ENCODE data around the gene ITPR3.

ITPR3 gene

DNA sequence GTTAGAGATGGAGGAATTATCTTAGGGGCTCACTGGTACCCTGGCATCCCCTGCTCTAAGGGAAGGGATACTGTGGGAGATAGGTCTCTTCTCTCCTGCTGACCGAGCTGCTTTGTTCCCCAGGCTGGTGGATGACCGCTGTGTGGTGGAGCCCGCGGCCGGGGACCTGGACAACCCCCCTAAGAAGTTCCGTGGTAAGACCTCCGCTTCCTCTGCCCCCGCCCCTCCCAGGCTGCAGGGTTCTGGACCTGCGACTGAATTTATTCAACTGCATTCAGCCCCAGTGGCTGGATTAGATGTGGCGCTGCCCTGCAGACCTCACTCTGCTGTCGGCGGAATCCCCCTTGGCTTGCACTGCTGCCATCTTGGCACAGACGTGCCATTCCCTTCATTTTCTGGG is 19.2 kb downstream of the ITPR3 start:
- no peak for DNase-seq

DNA sequence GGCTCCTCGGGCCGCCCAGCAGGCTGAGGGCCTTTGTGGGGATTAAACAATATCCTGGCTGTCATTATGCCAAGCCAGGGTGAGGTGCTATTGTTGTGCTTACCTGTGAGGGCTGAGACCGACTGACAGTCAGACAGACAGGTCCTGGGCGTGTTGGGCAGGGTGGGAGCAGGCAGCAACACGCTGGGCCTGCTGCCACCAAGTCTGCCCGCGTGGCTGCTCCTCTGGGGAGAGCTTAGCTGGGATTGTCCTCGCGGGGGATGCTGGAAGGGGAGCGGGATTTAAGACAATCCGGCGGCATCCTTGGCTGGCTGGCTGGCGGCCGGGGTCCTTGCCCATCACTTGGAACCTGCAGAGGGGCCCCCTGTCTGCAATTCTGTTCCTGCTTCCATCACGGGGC is 20.0 kb downstream of the ITPR3 start:
- DNase-seq: no peak

DNA sequence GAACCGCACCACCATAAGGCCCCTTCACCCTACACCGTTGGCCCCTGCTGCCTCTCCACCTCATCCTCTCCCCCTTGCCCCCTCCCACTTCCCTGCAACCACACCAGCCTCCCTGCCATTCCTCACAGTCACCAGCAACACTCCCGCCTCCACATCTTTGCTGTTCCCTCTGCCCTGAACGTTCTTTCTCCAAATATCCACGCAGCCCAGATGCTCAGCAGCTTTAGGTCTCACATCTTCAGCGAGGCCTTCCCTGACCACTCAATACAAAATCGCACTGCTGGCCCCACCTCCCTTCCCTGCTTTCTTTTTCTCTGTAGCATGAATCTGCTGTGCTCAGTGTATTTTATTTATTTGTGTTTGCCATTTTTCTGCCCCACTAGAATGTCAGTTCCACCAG is 20.5 kb downstream of the ITPR3 start:
- no peak for DNase-seq

DNA sequence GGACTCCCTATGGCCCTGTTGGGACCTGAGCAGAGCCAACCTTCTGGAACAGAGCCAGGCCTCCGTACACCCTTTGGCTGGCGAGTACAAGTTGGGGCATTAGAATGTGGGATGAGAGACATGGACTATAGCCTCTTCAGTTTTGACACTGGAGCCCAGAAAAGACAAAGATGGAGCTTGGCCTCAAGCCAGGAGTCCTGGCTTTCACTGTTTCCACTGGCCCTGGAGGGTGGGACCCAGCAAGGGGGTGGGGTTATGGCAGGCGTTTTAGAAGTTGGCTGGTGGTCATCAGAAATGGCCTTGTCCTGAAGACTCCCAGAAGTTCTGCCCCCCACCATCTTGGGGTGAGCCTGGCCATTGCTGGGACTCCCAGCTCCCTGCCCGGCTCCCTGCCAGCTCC is 21.8 kb downstream of the ITPR3 start:
- no peak for DNase-seq

DNA sequence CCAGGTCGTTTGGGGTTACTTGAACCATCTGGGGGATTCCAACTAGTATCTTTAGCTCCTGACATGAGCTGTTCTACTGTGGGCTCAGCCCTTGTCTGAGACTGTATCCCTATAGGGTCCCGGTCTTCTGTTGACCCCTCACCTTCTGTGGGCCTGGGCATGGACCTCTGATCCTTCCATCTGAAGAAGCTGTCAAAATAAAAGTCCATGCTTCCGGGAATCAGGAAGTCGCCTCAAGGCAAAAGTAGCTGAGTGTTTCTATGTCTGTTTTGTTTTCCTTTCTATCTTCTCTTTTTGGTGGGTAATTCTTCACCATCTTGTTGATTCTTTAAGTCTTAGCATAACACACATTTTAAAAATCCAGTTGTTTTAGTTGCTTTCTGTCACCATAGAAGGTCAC is 30.3 kb downstream of the ITPR3 start:
- no peak for DNase-seq

DNA sequence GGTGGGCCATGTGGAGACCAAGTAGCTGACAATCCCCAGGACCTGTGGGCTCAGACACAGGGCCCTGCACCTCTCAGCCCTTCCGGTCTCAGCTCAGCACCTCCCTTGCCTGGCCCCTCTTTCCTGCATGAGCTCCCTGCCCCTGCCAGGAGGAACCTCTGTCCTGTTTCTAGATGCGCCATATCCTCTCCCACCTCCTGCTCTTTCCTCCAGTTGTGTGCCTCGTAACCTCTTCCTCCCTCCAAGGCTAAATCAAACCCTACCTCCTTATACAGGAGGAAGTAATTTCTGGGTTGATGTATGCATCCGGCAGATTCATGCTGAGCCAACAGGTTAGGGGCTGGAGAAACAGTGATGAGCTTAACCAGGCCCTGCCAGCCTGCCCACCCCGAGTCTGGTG is 30.9 kb downstream of the ITPR3 start:
- no peak for DNase-seq

DNA sequence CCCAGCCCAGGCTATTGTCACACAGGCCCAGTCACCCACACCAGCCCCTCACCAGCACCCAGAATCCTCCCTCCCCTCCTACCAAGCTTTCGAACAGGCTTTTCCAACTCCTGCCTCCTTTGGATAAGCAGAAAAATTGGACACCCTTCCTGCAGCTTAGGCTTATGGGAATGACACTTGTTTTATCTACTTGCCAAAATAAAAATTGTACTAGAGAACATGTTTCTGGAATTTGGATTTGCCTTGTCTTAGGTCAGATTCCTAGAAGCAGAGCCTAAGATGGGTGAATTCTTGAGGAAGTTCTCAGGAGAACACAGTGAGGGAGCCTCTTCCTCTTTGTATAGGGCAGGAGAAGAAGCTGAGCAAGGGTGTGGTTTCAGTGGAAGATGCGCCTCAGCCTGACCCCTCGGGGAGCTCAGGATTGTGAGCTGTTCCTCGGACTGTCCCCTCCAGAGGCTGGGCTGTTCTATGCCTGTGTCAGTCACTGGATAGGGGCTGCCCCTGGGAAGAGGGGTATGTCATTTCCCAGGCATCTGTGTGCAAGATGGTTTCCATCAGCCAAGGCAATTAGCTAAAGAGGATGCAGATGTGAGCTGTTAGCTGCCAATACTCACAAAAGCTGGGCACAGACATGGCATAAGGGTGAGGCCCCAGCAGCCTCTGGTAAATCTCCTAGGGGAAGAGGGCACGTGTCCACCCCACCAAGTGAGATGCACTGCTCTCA is 33.9 kb downstream of the ITPR3 start:
- DNase-seq: no peak

DNA sequence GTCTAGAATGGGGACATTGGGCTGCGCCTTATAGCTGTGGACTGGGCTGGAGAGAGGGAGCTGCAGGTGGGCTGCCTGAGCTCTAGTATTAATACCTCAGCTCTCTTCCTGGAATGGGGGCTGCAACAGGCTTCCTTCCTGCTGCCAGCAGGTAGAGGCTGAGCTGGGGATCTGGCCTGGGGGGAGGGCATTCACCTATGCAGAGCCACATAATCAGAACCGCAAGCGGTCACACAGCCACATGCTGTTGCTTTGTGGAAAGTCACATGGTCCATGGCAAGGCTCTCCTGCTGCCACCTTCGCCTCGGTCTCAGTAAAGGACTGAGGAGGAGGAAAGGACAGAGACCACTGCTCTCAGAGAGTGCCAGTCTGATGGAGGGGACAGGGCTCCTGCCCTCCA is 35.7 kb downstream of the ITPR3 start:
- no peak for DNase-seq

DNA sequence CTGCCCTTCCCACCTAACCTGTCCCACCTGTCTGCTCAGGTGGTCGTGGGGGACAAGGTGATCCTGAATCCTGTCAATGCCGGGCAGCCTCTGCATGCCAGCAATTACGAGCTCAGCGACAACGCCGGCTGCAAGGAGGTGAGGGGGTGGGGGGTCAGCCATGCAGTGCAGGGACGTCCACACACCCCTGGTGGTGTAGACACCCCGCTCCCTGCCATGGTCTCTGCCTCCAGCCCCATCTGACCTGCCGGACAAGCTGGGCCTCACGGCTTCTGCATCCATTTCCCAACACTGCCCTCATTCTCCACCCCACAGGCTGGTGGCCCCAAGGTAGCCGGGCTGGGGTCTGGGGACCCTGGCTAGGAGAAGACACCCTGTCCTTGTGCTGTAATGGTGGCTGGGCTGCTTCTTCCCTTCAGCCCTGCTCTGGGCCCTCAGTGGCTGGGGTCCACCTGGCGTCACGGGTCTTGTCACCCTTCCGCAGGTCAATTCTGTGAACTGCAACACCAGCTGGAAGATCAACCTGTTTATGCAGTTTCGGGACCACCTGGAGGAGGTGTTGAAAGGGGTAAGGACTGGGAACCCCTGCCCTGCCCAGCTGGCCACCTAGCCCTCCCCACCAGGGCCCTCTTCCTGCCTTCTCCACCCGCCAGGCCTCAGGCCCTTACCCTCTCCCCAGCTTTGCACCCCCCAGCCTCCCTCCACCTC is 38.0 kb downstream of the ITPR3 start:
- DNase-seq: no peak

DNA sequence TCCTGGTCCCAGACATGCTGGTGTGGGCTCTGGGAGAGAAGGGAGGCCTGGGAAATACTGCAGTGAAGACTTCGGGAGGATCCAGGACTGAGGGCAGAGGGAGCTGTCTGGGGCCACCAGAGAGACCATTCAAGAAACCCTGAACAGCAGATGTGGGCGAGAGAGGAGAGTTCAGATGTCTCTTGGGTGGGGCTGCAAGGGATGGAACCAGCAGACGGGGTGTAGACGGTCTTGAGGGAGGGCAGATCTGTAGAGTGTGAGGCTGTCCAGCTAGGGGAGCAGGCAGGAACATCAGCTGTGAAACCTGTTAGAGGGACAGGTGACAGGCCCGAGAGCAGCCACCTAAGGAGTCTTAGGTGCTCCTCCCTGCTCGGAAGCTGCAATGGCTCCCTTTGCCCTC is 38.9 kb downstream of the ITPR3 start:
- DNase-seq: no peak

DNA sequence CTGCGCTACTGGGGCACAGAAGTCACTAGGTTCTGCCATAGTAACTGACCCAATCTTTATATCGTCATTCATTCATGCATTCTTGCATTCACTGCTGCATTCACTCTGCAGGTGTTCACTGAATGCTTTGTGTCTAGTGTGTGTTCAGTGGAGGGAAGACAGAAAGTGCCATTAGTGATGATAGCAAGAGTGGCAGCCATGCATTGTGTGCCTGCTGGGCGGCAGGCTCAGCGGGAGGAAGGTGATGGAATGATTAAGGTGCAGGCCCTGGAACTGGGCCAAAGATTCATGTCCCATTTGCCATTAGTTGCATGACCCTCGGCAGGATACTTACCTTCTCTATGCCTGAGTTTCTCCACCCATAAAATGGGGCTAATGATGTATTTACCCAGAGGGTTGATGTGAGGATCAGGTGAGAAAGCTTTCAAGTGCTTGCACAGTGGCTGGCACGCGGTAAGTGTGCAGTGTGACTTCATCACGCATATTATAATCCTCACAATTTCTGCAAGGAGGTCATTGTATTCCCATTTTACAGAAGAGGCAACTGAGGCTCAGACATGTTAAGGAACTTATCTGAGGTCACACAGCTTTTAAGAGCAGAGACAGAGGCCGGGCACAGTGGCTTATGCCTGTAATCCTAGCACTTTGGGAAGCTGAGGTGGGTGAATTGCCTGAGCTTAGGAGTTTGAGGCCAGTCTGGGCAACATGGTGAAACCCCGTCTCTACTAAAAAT is 40.1 kb downstream of the ITPR3 start:
- DNase-seq: no peak

DNA sequence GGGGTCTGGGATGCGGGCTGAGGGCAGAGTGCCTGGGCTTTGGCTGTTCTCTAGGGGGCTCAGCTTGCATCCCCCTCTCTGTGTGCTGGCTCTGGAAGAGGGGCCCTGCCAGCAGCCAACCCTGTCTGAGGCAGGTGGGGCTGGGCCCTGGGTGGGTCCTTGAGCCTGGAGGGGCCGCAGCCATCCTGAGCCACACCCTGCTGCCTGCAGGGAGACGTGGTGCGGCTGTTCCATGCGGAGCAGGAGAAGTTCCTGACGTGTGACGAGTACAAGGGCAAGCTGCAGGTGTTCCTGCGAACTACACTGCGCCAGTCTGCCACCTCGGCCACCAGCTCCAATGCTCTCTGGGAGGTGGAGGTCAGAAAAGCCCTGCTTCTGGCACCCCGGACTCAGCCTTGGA is 41.2 kb downstream of the ITPR3 start:
- no peak for DNase-seq

DNA sequence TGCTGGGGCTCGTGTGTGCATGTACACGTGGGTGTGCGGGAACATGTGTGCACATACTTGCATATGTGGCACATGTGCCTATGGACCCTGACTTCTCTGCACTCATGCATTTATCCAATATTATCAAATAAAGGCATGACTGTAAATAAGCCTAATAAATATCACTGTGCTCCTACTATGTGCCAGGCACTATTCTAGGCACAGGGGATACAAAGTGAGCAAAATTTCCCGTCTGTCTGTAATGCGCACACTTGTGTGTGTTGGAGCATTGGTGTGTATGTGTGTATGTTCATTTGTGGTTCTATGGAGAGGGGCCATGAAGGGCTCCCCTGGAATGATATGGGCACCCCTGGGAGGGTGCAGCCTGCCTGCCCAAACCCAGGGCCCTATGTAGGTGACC is 41.9 kb downstream of the ITPR3 start:
- DNase-seq: no peak

DNA sequence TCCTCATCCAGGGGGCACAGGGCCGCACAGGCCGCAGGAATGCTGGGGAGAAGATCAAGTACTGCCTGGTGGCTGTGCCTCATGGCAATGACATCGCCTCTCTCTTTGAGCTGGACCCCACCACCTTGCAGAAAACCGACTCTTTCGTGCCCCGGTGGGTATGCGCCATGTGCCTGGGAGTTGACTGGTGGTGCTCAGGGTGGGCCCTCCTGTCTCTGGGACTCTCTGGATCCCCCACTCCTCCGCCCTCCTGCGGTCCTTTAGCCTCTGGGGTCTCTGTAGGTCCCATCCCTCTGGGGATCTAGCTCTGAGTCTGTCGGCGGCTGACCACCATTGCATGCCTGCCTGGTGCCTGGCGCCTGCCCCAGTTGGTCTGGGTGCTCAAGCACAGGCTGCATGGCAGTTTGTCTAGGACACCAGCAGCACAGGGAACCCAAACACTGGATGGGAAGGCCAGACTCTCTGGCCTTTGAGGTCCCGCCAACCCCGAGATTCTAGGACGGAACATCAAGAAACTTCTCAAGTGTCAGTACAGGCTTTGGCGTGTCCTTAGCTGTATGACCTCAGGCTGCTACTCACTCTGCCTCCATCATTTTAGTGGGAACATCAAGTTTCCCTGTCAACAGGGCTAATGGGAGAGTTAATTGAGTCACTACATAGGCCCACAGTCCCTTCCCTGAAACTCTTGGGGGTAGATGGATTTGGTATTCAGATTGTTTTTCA is 42.8 kb downstream of the ITPR3 start:
- no peak for DNase-seq

DNA sequence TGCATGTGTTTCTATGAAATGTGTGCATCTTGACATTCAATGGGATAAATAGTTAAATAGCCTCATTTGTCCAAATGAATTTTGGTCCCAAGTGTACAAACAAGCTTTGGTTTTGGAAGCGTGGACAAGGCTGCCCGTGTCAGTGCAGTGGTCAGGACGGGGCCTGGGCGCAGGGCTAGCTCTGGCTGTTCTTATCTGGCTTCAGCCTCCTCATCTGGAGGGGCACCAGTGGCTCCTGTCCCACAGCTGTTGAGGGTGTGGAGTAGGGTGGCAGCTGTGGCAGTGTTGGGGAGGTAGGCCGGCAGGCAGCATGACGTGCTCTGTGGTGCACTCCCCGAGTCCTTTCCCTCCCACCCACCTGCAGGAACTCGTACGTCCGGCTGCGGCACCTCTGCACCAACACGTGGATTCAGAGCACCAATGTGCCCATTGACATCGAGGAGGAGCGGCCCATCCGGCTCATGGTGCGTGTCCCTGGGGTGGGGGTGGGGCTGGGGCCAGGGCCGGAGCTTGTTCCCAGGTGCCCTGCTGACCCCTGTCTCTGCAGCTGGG is 43.5 kb downstream of the ITPR3 start:
- DNase-seq: no peak

DNA sequence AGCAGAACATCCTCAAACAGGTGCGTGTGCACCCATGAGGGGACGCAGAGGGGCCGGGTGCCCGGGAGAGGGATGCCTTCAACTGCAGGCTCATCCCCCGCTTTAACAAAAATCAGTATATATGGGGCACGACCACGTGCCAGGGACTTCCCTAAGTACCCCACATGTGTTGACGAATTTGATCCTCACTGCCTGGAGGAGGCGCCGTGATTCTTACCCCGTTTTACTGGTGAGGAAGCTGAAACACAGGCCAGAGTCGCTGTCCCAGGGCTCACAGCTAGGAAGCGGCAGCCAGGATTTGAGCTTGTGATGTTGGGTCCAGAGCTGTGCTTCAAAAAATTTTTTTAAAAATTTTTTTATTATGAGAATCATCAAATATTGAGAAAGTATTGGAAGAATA is 44.8 kb downstream of the ITPR3 start:
- no peak for DNase-seq

DNA sequence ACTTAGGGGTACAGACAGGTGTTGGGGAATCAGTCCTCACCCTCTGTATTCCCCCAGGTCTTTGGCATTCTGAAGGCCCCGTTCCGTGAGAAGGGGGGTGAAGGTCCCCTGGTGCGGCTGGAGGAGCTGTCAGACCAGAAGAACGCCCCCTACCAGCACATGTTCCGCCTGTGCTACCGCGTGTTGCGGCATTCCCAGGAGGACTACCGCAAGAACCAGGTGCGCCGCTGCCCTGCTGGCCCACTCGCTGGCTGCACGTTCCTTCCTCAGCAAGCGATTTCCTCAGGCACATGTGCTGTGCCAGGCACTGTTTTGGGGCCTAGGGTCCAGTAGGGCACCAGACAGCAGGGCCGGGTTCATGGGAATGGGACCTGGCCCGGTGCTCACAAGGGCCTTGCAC is 46.0 kb downstream of the ITPR3 start:
- DNase-seq: no peak

DNA sequence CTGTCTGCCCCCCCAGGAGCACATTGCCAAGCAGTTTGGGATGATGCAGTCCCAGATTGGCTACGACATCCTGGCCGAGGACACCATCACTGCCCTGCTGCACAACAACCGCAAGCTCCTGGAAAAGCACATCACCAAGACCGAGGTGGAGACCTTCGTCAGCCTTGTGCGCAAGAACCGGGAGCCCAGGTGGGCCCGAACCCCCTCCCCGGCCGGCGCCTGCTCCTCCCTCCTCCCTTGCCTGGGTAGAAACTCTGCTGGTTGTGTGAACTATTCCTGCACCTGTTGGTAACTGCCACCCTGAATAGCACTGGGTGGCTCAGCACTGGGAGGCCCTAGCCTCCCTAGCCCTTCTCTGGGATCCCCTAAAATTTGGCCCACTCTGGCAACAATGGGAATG is 46.7 kb downstream of the ITPR3 start:
- no peak for DNase-seq

DNA sequence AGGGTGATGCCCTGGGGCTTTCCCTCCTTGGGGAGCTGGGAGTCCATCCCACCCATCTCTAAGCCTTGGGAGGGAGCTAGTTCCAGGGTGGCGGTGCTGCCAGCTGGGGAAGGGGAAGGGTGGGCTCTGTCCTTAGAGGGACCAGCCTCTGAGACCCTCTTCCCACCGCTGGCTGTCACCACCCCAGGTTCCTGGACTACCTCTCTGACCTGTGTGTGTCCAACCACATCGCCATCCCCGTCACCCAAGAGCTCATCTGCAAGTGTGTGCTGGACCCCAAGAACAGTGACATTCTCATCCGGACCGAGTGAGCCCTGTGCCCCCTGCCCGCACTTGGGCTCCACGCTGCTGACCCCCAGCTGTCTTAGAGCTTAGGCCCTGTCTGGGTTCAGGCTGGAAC is 47.2 kb downstream of the ITPR3 start:
- DNase-seq: no peak

DNA sequence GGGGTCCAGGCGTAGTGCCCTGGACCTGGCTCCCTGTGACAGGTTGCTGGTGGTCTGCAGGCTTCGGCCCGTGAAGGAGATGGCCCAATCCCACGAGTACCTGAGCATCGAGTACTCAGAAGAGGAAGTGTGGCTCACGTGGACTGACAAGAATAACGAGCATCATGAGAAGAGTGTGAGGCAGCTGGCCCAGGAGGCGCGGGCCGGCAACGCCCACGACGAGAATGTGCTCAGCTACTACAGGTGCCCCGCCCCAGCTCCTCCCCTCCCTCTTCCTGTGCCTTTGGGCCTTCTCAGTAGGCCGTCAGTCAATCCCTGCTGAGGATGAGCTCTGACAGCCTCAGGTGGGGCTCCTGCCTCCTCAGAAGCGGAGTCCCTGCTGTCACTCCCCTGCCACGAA is 47.8 kb downstream of the ITPR3 start:
- DNase-seq: peak; percentile 51

DNA sequence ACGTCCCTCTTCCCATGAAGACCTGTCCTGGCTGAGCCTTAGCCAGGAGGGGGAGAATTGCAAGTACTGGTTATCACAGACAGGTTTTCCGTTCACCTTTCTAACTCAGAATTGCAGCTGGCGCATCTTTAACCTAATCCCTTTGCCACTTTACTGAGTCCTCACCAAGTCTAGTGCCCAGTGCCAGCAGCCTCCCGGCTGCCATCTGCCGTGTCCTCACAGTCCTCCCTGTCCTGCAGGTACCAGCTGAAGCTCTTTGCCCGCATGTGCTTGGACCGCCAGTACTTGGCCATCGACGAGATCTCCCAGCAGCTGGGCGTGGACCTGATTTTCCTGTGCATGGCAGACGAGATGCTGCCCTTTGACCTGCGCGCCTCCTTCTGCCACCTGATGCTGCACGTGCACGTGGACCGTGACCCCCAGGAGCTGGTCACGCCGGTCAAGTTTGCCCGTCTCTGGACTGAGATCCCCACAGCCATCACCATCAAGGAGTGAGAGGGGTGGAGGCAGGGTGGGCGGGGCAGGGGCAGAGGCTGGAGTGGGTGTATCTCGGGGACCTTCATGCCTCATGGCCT is 49.1 kb downstream of the ITPR3 start:
- DNase-seq: no peak

DNA sequence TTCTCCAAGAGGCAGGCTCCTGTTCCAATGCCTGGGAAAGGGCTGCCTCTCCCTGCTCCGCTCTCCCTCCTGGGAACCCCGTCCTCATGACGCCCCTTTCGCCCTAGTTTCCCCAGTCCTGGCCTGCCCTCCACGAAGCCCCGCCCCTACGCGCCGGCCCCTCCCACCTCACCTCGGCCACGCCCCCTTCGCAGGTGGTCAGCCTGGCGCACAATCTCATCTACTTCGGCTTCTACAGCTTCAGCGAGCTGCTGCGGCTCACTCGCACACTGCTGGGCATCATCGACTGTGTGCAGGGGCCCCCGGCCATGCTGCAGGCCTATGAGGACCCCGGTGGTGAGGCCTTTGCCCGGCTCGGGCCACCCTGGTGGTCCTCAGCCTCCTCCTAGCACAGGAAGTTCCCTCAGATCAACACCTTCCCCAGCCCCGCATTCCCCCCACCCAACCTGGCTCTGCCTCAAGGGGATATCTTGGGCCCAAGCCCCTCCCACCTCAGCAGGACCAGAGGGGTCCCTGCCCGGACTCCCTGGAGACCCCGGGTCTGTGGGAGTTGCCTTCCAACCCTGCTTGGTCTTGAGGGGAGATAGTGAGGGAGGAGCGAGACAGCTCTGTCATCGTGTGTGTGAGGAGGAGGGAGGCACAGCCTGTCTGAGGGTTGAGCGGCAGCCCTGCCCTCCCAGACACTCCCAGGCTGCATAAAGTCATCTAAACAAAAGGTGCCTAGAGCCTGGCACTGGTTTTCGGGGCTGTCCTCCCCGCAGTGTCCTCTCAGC is 50.0 kb downstream of the ITPR3 start:
- no peak for DNase-seq
